ENCODE data around the gene NEK6.
"Not testable (repeated sequence)": the region's sequence is repeated elsewhere in the genome, so short reads cannot be mapped to it uniquely, and the experiment has no call there.

NEK6 gene

DNA sequence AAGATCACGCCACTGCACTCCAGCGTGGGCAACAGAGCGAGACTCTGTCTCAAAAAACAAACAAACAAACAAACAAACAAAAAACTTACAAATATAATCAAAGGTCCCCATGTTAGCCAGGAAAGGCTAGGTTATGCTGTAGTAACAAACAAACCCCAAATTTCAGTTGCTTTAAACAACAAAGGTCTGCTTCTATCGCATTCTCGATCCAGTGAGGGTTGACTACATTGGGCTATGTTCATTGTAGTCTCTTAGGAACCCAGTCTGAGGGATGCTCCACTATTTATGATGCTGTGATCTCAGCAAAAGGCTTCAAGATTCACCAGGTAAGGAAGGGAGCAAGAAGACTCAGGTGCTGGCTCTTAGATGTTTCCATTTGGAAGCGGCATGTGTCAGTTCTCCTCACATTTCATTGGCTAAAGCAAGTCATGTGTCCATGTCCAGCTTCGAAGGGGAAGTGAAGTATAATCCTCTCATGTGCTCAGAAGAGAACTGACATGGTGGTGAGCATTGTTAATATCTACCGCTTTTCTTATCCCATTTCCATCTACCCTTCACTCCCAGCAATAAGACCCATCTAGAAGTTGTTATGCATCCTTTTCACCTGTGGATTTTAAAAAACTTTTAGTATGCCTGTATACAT lies 26.5 kb upstream of the NEK6 start:
- no peak for DNase-seq

- DNase-seq = no peak
These were observed 19.1 kb upstream of the NEK6 start for GRCh38 chr9:124238546-124239140.

- peak in 1 of 2 donors; percentile 14 for DNase-seq
These were observed 18.3 kb upstream of the NEK6 start for GRCh38 chr9:124239249-124240073.

DNA sequence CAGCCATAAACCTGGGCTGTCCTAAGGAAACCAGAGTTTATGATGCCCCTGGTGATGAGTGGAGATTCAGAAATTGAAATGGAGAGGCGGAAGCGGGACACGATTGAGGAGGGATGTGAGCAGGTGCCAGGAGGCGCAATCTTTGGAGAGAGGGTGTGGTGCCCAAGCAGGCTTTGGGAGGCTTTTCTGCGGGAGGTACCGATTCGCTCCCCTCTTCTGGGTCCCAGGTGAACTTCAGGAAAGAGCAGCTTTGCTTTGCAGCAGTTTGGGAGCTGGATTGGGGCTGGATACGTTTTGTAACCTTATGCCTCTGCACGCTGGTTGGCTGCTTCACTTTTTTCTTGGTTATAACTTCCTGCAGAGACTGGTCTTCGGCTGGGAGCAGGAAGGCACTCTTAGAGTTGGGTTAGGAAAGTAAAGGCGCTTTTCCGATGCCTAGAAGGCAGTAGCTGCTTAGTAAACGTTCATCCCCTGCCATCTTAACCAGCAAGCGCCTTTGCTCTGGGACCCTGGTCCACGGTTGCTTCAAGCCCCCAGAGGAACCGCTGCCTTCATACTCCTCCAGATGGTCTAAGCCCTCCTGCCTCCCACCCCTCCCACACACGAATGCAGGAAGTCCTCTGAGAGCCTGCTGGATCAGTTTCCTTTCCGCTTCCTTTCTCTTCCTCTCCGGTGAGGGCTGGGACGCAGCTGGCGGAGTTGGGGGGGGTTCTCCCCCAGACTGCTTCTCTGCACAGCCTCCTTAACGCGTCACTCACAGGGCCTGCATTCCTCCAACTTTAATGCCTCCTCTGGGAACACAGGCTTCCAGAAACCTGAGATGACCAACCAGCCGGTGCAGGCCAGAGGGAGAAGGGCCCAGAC lies 15.2 kb upstream of the NEK6 start:
- no peak for DNase-seq

DNA sequence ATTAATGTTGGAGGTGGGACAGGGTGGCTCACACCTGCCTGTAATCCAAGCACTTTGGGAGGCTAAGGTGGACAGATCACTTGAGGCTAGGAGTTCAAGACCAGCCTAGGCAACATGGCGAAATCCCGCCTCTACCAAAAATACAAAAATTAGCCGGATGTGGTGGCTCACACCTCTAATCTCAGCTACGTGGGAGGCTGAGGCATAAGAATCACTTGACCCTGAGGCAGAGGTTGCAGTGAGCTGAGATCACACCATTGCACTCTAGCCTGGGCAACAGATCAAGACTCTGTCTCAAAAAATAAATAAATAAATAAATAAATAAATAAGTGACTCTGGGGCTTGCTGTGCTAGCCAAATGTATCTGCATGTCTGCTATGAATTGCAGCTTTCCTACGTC lies 10.4 kb upstream of the NEK6 start:
- DNase-seq = not testable (repeated sequence)

GRCh38 chr9:124248066-124248465 lies 9.7 kb upstream of the NEK6 start:
- no peak for DNase-seq

DNA sequence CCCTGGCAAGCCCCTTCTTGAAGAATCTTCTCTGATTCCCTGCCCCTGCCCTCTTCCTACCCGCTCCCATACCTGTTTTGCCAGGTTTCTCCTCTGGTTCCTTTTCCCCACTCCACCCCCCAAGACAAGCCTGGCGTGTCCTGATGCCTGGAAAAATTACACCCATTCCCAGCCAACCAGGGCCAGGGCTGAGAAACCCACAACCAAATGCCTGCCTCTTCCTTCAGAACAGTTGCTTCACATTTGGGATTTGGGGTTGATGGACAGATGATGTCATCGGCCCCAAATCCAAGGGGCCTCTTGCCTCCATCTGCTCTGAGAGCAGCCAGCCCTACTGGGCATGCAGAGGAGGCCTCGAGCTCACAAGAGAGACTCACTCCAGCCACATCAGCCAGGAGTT lies 8.8 kb upstream of the NEK6 start:
- DNase-seq = no peak

- no peak for DNase-seq
These were observed 6.5 kb upstream of the NEK6 start for GRCh38 chr9:124251204-124251603.

DNA sequence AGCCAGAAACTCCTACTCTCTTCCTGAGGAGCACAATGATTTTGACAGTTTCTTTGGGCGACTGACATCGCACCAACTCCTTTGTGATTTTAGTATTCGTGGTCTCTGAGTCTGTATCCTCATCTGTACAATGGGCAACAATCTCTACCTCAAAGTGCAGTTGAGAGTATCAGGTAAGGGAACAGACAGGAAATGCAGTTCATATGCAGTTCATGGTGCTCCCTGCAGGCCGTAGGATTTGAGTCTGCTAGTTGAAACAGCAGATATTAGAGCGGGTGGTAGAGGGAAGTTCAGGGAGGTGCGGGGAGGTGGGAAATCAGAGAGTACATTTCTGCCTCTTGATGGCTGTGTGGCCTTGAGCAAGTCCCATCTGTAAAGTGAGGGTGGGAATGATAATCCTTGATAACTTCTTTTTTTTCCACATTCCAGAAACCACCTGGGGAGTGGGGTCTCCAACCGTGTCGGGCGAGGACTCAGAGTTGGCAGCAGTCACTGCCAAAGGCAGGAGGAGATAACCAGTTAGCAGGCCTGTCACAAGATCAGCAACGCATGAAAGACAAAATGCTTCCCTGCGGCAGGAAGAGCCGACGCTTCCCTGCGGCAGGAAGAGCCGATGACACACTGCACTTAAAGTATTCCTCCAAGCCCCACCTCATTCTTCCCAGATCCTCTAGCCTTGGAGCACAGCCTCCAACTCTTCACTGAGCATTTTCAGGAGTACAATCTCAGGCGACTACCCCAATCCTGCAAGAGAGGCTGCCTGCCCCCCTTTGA lies 6.0 kb upstream of the NEK6 start:
- DNase-seq = no peak

DNA sequence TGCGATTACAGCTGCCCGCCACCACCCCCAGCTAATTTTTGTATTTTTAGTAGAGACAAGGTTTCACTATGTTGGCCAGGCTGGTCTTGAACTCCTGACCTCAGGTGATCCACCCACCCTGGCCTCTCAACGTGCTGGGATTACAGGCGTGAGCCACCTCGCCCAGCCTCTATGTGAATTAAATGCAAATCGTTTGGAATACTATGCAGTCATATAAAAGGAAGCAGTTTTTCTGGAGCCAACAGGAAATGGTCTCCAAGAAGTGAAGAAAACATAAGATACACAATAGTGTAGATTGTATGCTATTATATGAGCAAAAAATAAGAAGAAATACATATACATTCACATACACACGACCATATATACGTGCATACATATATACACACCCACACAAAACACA lies 4.9 kb upstream of the NEK6 start:
- DNase-seq = not testable (repeated sequence)

- no peak for DNase-seq
These were observed 3.5 kb upstream of the NEK6 start for GRCh38 chr9:124254261-124254682.

DNA sequence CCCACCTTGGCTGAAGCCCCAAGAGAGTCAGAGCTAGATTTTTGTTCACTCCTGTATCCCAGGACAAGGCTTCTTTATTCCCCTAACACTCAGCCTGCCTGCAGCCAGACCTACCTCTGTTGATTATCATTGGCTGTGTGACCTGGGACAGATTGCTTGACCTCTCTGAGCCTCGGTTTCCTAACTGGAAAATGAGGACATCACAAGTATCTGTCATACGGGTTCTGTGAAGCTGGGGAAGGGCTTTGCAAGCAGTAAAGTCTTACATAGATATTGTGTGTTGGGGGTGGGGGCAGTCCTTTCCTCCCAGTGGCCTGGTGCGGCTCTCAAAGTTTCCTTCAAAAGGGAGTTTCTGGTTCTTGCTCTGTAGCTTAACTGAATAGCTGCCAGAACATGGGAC lies 2.5 kb upstream of the NEK6 start:
- DNase-seq = no peak

- DNase-seq = no peak
These were observed 1.2 kb upstream of the NEK6 start for GRCh38 chr9:124256517-124257069.

GRCh38 chr9:124257070-124257843 lies 492 bp upstream of the NEK6 start:
- DNase-seq = no peak

DNA sequence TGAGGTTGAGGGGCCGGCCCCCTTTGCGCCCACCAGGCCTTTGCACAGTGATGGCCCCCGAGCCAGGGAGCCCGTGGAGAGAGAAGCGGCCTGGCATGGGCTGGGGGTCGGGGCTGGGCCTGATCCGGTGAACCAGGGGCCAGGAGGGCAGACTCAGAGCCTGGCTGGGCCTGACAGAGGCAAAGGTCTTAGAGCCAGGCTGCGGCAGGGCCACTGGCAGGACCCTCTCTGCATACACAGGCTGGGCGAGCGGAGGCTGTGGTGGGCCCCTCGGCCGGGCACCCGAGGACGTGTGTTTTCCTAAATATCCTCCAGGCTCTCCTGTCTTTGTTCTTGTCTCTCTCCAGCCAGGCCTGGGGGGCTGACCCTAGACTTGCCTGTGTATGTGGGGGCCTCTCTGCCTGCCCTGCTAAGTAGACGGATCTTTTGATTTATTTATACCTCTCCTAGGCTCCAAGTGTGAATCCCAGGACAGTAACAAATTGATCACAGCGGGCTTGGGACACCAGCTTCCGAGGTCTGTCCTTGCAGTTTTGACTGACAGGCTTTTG lies 933 bp downstream of the NEK6 start:
- no peak for DNase-seq

GRCh38 chr9:124259158-124259808 lies 1.5 kb downstream of the NEK6 start:
- no peak for DNase-seq

GRCh38 chr9:124260769-124261603 lies 3.2 kb downstream of the NEK6 start:
- no peak for DNase-seq

- DNase-seq = no peak
These were observed 4.2 kb downstream of the NEK6 start for GRCh38 chr9:124261736-124262648.

Data from activated CD4-positive, alpha-beta T cell treated with anti-CD3 and anti-CD28 coated beads for 4 hours (primary cell).